Measurements from ENCODE around the gene SPATS2L. TPM values are rescaled to one million over a fixed set of nuclear protein-coding genes. Genes with fewer than 3 reads are reported as not detected.

The SPATS2L gene
- total and polyA plus RNA-seq, 2 experiments from 2014 or later = 118 to 154 TPM

DNA sequence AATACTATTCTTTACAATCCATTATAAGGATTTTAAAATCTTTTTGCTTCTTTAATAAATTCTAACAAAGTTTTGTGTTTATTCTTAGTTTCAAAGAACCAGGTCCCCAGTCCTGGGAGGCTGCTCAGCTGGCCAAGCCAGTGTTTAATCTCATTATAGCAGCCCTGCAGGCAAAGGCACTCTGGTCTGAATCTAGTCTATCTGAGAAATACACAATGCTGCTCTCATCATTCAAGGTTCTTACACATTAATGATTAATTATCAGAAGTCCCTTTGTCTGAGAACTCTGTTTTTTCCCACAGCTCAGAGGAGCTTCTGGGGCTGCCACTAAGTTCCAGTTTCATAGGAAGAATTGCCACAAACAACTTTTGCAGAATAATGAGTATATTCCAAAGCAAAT, 175.7 kb downstream of the SPATS2L start:
- no peak overlapping the region for H3K4me3 ChIP-seq
- H3K9me2 ChIP-seq (ENCODE audit: insufficient read depth) = no peaks in the 10 kb centered on the region
- H3K27me3 ChIP-seq (ENCODE audit: insufficient read depth) = no peaks in the 10 kb centered on the region
- H2AFZ ChIP-seq = no peak overlapping the region
- DNase-seq (ENCODE audit: low spot score) (no peak), ATAC-seq (no peak)
- H3K4me2 ChIP-seq = no peak overlapping the region
- no peaks in the 10 kb centered on the region for H4K20me1 ChIP-seq (replicated peaks; ENCODE audit: insufficient read depth)
- Mint-ChIP-seq H3K4me3 (no peak overlapping the region), H3K36me3 (ENCODE audit: low read depth) (peaks cover 30% of the 10 kb centered on the region), H3K27ac (no peak overlapping the region), H3K9me3 (no peaks in the 10 kb centered on the region), H3K4me1 (peaks cover 28% of the 10 kb centered on the region), H3K27me3 (ENCODE audit: insufficient read depth, low read depth, poor library complexity) (peaks cover 2% of the 10 kb centered on the region)
- TF ChIP-seq, protein P1, sequence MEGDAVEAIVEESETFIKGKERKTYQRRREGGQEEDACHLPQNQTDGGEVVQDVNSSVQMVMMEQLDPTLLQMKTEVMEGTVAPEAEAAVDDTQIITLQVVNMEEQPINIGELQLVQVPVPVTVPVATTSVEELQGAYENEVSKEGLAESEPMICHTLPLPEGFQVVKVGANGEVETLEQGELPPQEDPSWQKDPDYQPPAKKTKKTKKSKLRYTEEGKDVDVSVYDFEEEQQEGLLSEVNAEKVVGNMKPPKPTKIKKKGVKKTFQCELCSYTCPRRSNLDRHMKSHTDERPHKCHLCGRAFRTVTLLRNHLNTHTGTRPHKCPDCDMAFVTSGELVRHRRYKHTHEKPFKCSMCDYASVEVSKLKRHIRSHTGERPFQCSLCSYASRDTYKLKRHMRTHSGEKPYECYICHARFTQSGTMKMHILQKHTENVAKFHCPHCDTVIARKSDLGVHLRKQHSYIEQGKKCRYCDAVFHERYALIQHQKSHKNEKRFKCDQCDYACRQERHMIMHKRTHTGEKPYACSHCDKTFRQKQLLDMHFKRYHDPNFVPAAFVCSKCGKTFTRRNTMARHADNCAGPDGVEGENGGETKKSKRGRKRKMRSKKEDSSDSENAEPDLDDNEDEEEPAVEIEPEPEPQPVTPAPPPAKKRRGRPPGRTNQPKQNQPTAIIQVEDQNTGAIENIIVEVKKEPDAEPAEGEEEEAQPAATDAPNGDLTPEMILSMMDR (conservative IDR thresholded peaks at IDR 0.05; ENCODE audit: low read depth in 2 of 2) = no peak
- TF ChIP-seq, protein P2, sequence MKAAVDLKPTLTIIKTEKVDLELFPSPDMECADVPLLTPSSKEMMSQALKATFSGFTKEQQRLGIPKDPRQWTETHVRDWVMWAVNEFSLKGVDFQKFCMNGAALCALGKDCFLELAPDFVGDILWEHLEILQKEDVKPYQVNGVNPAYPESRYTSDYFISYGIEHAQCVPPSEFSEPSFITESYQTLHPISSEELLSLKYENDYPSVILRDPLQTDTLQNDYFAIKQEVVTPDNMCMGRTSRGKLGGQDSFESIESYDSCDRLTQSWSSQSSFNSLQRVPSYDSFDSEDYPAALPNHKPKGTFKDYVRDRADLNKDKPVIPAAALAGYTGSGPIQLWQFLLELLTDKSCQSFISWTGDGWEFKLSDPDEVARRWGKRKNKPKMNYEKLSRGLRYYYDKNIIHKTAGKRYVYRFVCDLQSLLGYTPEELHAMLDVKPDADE (IDR thresholded peaks at IDR 0.05) = no peak
- TF ChIP-seq POLR2AphosphoS5 (IDR thresholded peaks at IDR 0.05; ENCODE audit: low read depth) (no peak), ZNF114 (CRISPR knock-in tag; IDR thresholded peaks at IDR 0.05) (no peak)
- no peaks in the 10 kb centered on the region for H3F3A ChIP-seq (replicated peaks; ENCODE audit: low read depth)
- H3K27ac ChIP-seq (ENCODE audit: low read depth) = no peak overlapping the region
- peaks cover 13% of the 10 kb centered on the region; the same call in 1 of the 2 replicates for H3K36me3 ChIP-seq (ENCODE audit: insufficient read depth)
- no peaks in the 10 kb centered on the region for H3K79me2 ChIP-seq (replicated peaks; ENCODE audit: insufficient read depth)
- H3K4me1 ChIP-seq (ENCODE audit: insufficient read depth) = peaks cover 14% of the 10 kb centered on the region

DNA sequence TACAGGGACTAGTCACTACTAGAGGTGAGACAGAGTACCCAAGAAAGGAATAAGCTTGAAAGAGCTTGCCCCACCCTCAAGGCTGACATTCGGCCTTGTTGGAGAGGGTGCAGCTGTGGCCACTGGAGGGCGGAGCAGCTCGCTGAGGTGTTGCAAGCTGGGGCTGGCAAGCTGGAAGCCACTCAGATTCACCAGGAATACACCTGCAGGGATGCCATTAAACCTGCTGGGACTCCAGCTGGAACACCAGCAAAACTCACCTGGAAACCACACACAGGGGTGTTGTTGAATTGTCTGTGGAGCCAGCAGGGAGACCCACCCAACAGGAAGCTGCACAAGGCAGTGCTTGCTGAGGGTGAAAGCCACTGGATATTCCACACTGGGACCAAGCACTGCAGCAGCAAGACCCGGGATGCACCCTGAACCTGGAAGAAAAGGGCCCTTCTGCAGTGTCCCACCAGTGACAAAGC, 177.3 kb downstream of the SPATS2L start:
- ATAC-seq (peak; percentile 85), DNase-seq (ENCODE audit: low spot score) (peak; percentile 88)
- Histone ChIP-seq H3K79me2 (replicated peaks; ENCODE audit: insufficient read depth) (no peaks in the 10 kb centered on the region), H3K9me2 (ENCODE audit: insufficient read depth) (no peaks in the 10 kb centered on the region), H3K27ac (ENCODE audit: low read depth) (no peak overlapping the region), H3K4me1 (ENCODE audit: insufficient read depth) (peaks cover 14% of the 10 kb centered on the region), H4K20me1 (replicated peaks; ENCODE audit: insufficient read depth) (no peaks in the 10 kb centered on the region), H3K27me3 (ENCODE audit: insufficient read depth) (no peaks in the 10 kb centered on the region), H2AFZ (no peak overlapping the region), H3F3A (replicated peaks; ENCODE audit: low read depth) (no peaks in the 10 kb centered on the region), H3K4me3 (no peak overlapping the region), H3K36me3 (ENCODE audit: insufficient read depth) (no peaks in the 10 kb centered on the region), H3K4me2 (no peak overlapping the region)
- H3K4me1 Mint-ChIP-seq = peaks cover 28% of the 10 kb centered on the region
- H3K27me3 Mint-ChIP-seq (ENCODE audit: insufficient read depth, low read depth, poor library complexity) = peaks cover 2% of the 10 kb centered on the region
- peaks cover 16% of the 10 kb centered on the region for H3K36me3 Mint-ChIP-seq (ENCODE audit: low read depth)
- TF ChIP-seq CREB1 (CRISPR knock-in tag; IDR thresholded peaks at IDR 0.05; ENCODE audit: low read depth) = no peak
- TF ChIP-seq, protein P1 (conservative IDR thresholded peaks at IDR 0.05; ENCODE audit: low read depth in 2 of 2) = peak; percentile 76 to 94
- H3K27ac Mint-ChIP-seq = no peak overlapping the region
- no peaks in the 10 kb centered on the region for H3K9me3 Mint-ChIP-seq
- H3K4me3 Mint-ChIP-seq = no peak overlapping the region

Data from GM23338 (cell line).